Endothelial cell of umbilical vein (primary cell): ENCODE measurements around the gene MRPL33. TPM values are rescaled to one million over a fixed set of nuclear protein-coding genes. Genes with fewer than 3 reads are reported as not detected.

Source experiments
- BruUV-seq: library from RNA; stranded (reverse); fragments of 400-500 nt; replicated peaks from 2 replicates; lab custom pipeline; 2021; lab: Mats Ljungman, UMichigan
- CTCF ChIA-PET: fragments of 300-600, 350-600 bp; sonication (Branson Sonifier 250); formaldehyde crosslinking; loops from one replicate; lab custom pipeline; 2021; ENCODE audit warnings: antibody characterized with exemption, inconsistent platforms; lab: Charles Lee
- POLR2A ChIA-PET: fragments of 300-600, 350-600 bp; sonication (Branson Sonifier 250); formaldehyde crosslinking; loops from one replicate; lab custom pipeline; 2021; ENCODE audit warnings: antibody characterized with exemption, inconsistent platforms; lab: Charles Lee
- DNase-seq: peaks from one replicate; pipeline ENCODE4 v3.0.0-alpha.2; 2011; ENCODE audit warnings: low read depth, low spot score
- FAIRE-seq: peaks from 2 replicates; lab custom pipeline; 2011; peaks lifted over from hg19 to GRCh38; lab: Jason Lieb, UNC
- H2AFZ ChIP-seq: 2 replicates; pipeline ENCODE4 v1.6.0; 2012; ENCODE audit warnings: low read depth, low read length, control low read depth, inconsistent platforms
- H3K27ac ChIP-seq: 2 replicates; pipeline ENCODE4 v1.5.1; 2011; ENCODE audit warnings: low read depth, mild to moderate bottlenecking, control low read depth, low read length, moderate library complexity; ENCODE audit not compliant: insufficient read depth
- H3K27me3 ChIP-seq, 2 experiments: 2 replicates each; pipeline versions ENCODE4 v1.6.0 to v1.6.1; 2011; ENCODE audit warnings: low read length in 2 of 2, mixed read lengths in 1 of 2; ENCODE audit not compliant: control insufficient read depth in 2 of 2, insufficient read depth in 2 of 2
- H3K36me3 ChIP-seq, 2 experiments: 2 replicates in 1 of 2; 3 replicates in 1 of 2; pipeline ENCODE4 v1.5.1; 2011; ENCODE audit warnings: low read length in 2 of 2, mild to moderate bottlenecking in 1 of 2, moderate library complexity in 1 of 2; ENCODE audit not compliant: control insufficient read depth in 2 of 2, insufficient read depth in 2 of 2; ENCODE audit errors: extremely low read depth in 1 of 2
- H3K4me1 ChIP-seq: 3 replicates; pipeline ENCODE4 v1.5.1; 2011; ENCODE audit warnings: mild to moderate bottlenecking, low read length; ENCODE audit not compliant: control insufficient read depth, insufficient read depth; ENCODE audit errors: extremely low read depth
- H3K4me2 ChIP-seq: 2 replicates; pipeline ENCODE4 v1.6.1; 2011; ENCODE audit warnings: low read length, control low read depth, mixed read lengths; ENCODE audit not compliant: insufficient read depth
- H3K4me3 ChIP-seq, 3 experiments: fragments of 200-600 bp in 1 of 3; sonication (generic), shearing (Covaris generic) in 1 of 3; replicated peaks in 1 of 3; 2 replicates each; pipeline ENCODE4 v1.5.1; 2011 to 2016; ENCODE audit warnings: control low read depth in 3 of 3, low read length in 3 of 3, mild to moderate bottlenecking in 2 of 3, inconsistent platforms in 1 of 3, low read depth in 1 of 3, moderate library complexity in 1 of 3; ENCODE audit not compliant: insufficient read depth in 1 of 3
- H3K79me2 ChIP-seq: 2 replicates; pipeline ENCODE4 v1.6.0; 2012; ENCODE audit warnings: low read length, inconsistent platforms; ENCODE audit not compliant: control insufficient read depth, insufficient read depth
- H3K9ac ChIP-seq: replicated peaks from 2 replicates; pipeline ENCODE3; 2011; ENCODE audit warnings: low read length, control low read depth; ENCODE audit not compliant: insufficient read depth; ENCODE audit errors: extremely low read depth
- H3K9me1 ChIP-seq: replicated peaks from 3 replicates; pipeline ENCODE4 v1.6.0; 2011; ENCODE audit warnings: mild to moderate bottlenecking, low read length; ENCODE audit not compliant: control insufficient read depth, insufficient read depth; ENCODE audit errors: extremely low read depth
- H3K9me3 ChIP-seq: replicated peaks from 2 replicates; pipeline ENCODE4 v1.5.1; 2012; ENCODE audit warnings: low read length, inconsistent platforms; ENCODE audit not compliant: control insufficient read depth, insufficient read depth
- H4K20me1 ChIP-seq: replicated peaks from 2 replicates; pipeline ENCODE3; 2011; ENCODE audit warnings: mild to moderate bottlenecking, low read length; ENCODE audit not compliant: control insufficient read depth, insufficient read depth; ENCODE audit errors: extremely low read depth
- CTCF ChIP-seq, 2 donors: IDR thresholded peaks; 1 replicate in 1 of 2; 2 replicates in 1 of 2; pipeline ENCODE4 v1.5.1; 2011; ENCODE audit warnings: low read length in 2 of 2, mild to moderate bottlenecking in 2 of 2, moderate library complexity in 2 of 2, control low read depth in 1 of 2, inconsistent platforms in 1 of 2, low read depth in 1 of 2; ENCODE audit not compliant: insufficient read depth in 1 of 2; ENCODE audit errors: extremely low read depth in 1 of 2
- EZH2 ChIP-seq: IDR thresholded peaks from 2 replicates; pipeline ENCODE4 v1.6.1; 2012; ENCODE audit warnings: borderline replicate concordance, low read depth, mild to moderate bottlenecking, moderate library complexity, low read length, inconsistent platforms; ENCODE audit not compliant: severe bottlenecking
- FOS ChIP-seq: IDR thresholded peaks from 2 replicates; pipeline ENCODE4 v1.6.1; 2011; ENCODE audit warnings: mild to moderate bottlenecking, low read length, moderate library complexity, borderline replicate concordance; ENCODE audit not compliant: insufficient read depth
- GATA2 ChIP-seq: IDR thresholded peaks from 2 replicates; pipeline ENCODE4 v1.7.0; 2011; ENCODE audit warnings: low read depth, mild to moderate bottlenecking, moderate library complexity, mixed read lengths, low read length; ENCODE audit not compliant: insufficient read length, insufficient read depth
- JUN ChIP-seq: IDR thresholded peaks from 2 replicates; pipeline ENCODE4 v1.6.1; 2011; ENCODE audit warnings: borderline replicate concordance, low read depth; ENCODE audit not compliant: insufficient read length, insufficient read depth
- MYC ChIP-seq: IDR thresholded peaks from one replicate; pipeline ENCODE4 v1.6.1; 2011; ENCODE audit warnings: mild to moderate bottlenecking, low read depth, low read length
- POLR2A ChIP-seq: IDR thresholded peaks from 2 replicates; pipeline ENCODE4 v1.6.1; 2012; ENCODE audit warnings: low read depth, mild to moderate bottlenecking, control low read depth, low read length
- POLR2AphosphoS5 ChIP-seq: IDR thresholded peaks from 2 replicates; pipeline ENCODE4 v1.6.1; 2012; ENCODE audit warnings: low read depth, mild to moderate bottlenecking, control low read depth, low read length, moderate library complexity; ENCODE audit not compliant: insufficient read depth
- dilution Hi-C: fragments of 300-500 bp; cut with MboI; formaldehyde crosslinking; loops from one replicate; pipeline ENCODE4 v1.15.0; 2019; ENCODE audit warnings: low sequenced_read_pairs; ENCODE audit not compliant: extremely low pct_ligation_motif_present
- intact Hi-C: fragments of 100-400 bp; cut with micrococcal nuclease; formaldehyde crosslinking; loops from one replicate; pipeline ENCODE4 v1.10.0; 2022
- polyA plus RNA-seq, 4 experiments: library from polyadenylated mRNA; depleted of rRNA in 3 of 4; stranded (reverse) in 3 of 4; unstranded in 1 of 4; fragments of >200 nt; gene quantifications; 2 replicates each; pipeline versions ENCODE4 v1.2.1 to v1.2.3, GENCODE V29; 2011 to 2012; ENCODE audit warnings: missing spikeins in 1 of 4
- total RNA-seq: library from RNA; stranded (reverse); gene quantifications from 2 replicates; pipeline ENCODE4 v1.2.3, GENCODE V29; 2021
- TF ChIP-seq, protein P1 (sequence below): IDR thresholded peaks from 2 replicates; pipeline ENCODE4 v1.6.1; 2011; ENCODE audit not compliant: insufficient read depth, insufficient read length

Gene MRPL33
- total and polyA plus RNA-seq, 2 donors (not counting 3 experiments of a cell fraction or from before 2014, with no cell fraction given) = 36.1 to 97.4 TPM

- no peaks in the 10 kb centered on the region for H3K9me1 ChIP-seq
- H3K79me2 ChIP-seq = no peaks in the 10 kb centered on the region
- FAIRE-seq (no peak), DNase-seq (no peak)
- TF ChIP-seq GATA2 (no peak), EZH2 (no peak), FOS (no peak), CTCF (IDR thresholded peaks at IDR 0.05; ENCODE audit: extremely low read depth in 1 of 2, insufficient read depth in 1 of 2, low read depth in 1 of 2, low read length in 2 of 2) (no peak), JUN (no peak), POLR2AphosphoS5 (no peak), MYC (no peak), POLR2A (no peak)
- TF ChIP-seq, protein P1, sequence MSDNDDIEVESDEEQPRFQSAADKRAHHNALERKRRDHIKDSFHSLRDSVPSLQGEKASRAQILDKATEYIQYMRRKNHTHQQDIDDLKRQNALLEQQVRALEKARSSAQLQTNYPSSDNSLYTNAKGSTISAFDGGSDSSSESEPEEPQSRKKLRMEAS = no peak
- no peak overlapping the region for H3K27ac ChIP-seq
- H3K9me3 ChIP-seq = no peaks in the 10 kb centered on the region
- H3K27me3 ChIP-seq = no peaks in the 10 kb centered on the region
- no TSS peak for BruUV-seq
- H3K9ac ChIP-seq = no peak overlapping the region
- dilution Hi-C loops (loop anchor here (25.0 kb wide), 1 partner anchor 673 kb away; no protein-coding TSS in a partner anchor), intact Hi-C loops (no loop called here)
- no peak overlapping the region for H3K4me3 ChIP-seq
- peaks cover 28% of the 10 kb centered on the region for H3K4me1 ChIP-seq
- POLR2A ChIA-PET = no interaction called here
- no peaks in the 10 kb centered on the region for H3K36me3 ChIP-seq
- no peak overlapping the region for H3K4me2 ChIP-seq
- CTCF ChIA-PET = interaction anchor here (4.4 kb wide), 1 partner anchor 16 kb away, joined by 48 read pairs; no protein-coding TSS in a partner anchor
- no peaks in the 10 kb centered on the region for H4K20me1 ChIP-seq
- no peak overlapping the region for H2AFZ ChIP-seq
These were observed 32.5 kb upstream of the MRPL33 start for GRCh38 chr2:27739058-27739373.
